HL-60/S4 (cell line): Measurements from ENCODE around the gene CYBRD1.
"Not testable (repeated sequence)": the region's sequence is repeated elsewhere in the genome, so short reads cannot be mapped to it uniquely, and the experiment has no call there.

Experiments used
- in situ Hi-C: fragments of 300-500 bp; cut with MboI; formaldehyde crosslinking; loops from 2 replicates; pipeline ENCODE4 v1.14.3; 2022; ENCODE audit warnings: low sequenced_read_pairs

The CYBRD1 gene

GRCh38 chr2:171514908-171515582, 7.2 kb upstream of the CYBRD1 start:
- in situ Hi-C loops, result no loop called here

GRCh38 chr2:171515672-171516298, 6.5 kb upstream of the CYBRD1 start:
- in situ Hi-C loops, result no loop called here

GRCh38 chr2:171516793-171517192, 5.5 kb upstream of the CYBRD1 start:
- in situ Hi-C loops, result no loop called here

- in situ Hi-C loops, result no loop called here
These were observed 1.8 kb upstream of the CYBRD1 start for GRCh38 chr2:171520471-171520870.

DNA sequence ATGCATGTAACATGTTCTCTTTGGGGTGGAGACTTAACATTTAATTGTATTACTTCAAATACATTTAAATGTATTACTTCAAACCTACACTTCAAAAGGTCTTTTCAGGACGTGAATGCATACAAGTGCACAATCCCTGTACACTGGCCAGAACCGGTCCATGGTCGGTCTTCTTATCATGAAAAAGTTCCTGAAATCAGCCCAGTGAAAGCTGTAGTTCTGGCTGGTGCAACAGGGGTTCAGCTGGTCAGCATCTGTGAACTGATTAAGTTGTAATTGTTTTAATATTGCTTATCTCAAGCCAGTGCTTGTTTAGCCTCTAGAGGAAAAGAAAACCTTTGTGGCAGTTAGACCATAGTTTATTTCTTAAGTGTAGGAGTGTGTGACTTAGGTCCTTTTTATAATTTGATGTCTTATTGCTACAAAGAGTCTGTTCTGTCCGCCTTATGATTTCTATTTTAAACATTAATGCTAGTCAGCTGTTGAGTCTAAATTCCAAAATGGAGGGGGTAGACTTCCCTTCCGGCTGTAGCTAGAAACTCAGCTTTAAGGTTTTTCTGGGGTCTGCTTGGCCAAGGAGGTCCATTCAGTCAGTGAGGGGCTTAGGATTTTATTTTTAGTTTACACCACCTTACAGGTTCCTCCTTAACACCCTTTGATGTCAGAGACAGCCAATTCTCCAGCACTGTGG, 768 bp upstream of the CYBRD1 start:
- in situ Hi-C loops, result no loop called here

DNA sequence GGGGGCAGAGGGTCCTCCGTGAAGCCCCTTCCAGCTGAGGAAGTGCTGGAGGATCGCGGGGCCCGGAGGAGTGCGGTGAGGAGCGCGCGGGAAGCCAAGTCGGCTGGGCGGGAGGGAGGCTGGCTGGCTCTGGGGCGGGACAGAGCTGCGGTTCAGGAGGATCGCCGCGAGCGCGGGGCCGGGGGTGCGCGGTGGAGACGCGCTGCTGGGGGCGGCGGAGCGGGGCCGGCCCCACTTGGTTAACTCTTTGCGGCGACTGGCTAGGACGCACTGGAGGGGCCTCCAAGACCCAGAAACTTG, 464 bp downstream of the CYBRD1 start:
- in situ Hi-C loops, result no loop called here

- in situ Hi-C loops, result no loop called here
These were observed 1.1 kb downstream of the CYBRD1 start for GRCh38 chr2:171523088-171524017.

- in situ Hi-C loops, result no loop called here
These were observed 1.7 kb downstream of the CYBRD1 start for GRCh38 chr2:171524018-171524401.

- in situ Hi-C loops, result no loop called here
These were observed 7.6 kb downstream of the CYBRD1 start for GRCh38 chr2:171529914-171530313.

GRCh38 chr2:171530378-171530777, 8.1 kb downstream of the CYBRD1 start:
- in situ Hi-C loops, result no loop called here

DNA sequence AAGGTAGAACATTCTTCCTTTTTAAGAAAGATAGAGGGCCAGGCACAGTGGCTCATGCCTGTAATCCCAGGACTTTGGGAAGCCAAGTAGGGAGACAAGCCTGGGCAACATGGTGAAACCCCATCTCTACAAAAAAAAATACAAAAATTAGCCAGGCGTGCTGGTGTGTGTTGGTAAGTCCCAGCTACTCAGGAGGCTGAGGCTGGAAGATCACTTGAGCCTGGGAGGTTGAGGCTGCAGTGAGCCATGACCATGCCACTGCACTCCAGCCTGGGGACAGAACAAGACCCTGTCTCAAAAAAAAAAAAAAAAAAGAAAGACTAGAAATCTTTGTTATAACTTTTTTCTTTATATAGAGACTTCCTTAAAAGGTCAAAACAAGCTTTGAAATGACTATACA, 8.6 kb downstream of the CYBRD1 start:
- in situ Hi-C loops, result not testable (repeated sequence)

DNA sequence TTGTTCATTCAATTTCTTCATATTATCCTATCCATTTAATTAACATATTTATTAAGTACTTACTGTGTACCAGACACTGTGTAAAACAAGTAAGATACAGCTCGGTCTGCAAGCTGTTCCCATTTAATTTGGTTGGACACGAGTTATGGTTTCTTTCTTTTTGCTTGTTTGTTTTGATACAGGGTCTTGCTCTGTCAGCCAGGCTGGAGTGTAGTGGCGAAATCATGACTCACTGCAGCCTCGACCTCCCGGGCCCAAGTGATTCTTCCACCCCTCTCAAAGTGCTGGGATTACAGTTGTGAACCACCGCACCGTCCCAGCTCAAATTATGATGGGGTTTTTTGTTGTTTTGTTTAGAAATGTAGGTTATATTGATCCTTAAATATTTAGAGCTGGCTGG, 9.0 kb downstream of the CYBRD1 start:
- in situ Hi-C loops, result no loop called here

- in situ Hi-C loops, result no loop called here
These were observed 9.7 kb downstream of the CYBRD1 start for GRCh38 chr2:171531836-171532450.

GRCh38 chr2:171533331-171533730, 11.1 kb downstream of the CYBRD1 start:
- in situ Hi-C loops, result no loop called here

- in situ Hi-C loops, result not testable (repeated sequence)
These were observed 13.3 kb downstream of the CYBRD1 start for GRCh38 chr2:171535528-171535927.

- in situ Hi-C loops, result no loop called here
These were observed 18.2 kb downstream of the CYBRD1 start for GRCh38 chr2:171540437-171540836.

DNA sequence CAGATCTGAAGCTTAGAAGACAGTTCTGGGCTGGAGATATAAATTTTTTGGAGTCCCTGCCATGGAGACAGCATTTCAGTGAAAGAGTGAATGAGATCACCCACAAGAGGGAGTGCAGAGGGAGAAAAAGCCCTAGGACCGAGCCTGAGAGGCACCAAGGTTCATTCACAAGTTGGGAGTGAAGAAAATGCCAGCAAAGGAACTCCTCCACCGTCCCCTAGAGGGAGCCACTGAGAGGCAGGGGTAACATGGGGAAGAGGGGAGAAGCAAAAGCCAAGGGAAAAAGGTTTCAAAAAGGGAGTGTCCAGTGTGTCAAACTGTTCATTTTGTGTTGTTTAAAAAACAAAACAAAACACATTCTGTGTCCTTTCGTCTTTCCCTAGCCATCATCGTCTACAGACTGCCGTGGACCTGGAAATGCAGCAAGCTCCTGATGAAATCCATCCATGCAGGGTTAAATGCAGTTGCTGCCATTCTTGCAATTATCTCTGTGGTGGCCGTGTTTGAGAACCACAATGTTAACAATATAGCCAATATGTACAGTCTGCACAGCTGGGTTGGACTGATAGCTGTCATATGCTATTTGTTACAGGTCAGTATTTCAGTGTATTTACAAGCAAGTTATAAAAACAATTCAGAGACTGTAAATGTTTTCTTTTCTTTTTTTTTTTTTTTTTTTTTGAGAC, 19.1 kb downstream of the CYBRD1 start:
- in situ Hi-C loops, result no loop called here

DNA sequence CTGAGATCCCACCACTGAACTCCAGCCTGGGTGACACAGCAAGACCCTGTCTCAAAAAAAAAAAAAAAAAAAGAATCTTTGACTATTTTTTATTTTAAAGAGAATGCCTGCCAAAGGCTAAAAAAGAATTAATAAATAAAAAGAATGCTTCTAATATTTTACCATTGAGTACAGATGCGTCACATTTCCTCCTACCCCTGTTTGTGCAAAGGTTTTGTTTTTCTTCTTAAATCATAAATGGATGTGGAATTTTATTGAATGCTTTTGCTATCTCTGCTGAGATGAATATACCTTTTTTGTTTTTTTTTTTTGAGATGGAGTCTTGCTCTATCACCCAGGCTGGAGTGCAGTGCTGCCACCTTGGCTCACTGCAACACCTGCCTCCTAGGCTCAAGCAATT, 22.8 kb downstream of the CYBRD1 start:
- in situ Hi-C loops, result no loop called here

DNA sequence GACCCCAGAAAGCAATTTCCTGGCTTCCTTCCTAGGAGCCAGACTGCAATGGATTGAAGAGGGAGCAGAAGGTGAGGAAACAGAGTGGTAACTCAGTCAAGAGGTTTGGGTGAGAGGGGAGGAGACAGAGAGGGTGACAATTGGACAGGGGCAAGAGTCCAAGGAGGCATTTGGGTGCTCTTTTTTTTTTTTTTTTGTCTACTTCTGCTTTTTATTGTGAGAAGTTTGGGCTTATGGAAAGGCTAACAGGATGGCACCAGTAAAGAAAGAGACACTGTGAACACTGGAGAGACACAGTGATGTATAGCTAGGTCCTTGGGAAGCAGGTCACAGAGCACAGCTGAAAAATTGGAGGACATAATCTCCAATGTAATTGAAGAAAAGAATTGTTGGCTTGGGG, 25.0 kb downstream of the CYBRD1 start:
- in situ Hi-C loops, result no loop called here

- in situ Hi-C loops, result no loop called here
These were observed 25.4 kb downstream of the CYBRD1 start for GRCh38 chr2:171547720-171548119.
